Measurements from ENCODE around the gene GMPR2. TPM values are rescaled to one million over a fixed set of nuclear protein-coding genes. Genes with fewer than 3 reads are reported as not detected.

GMPR2 gene
- total and polyA plus RNA-seq, 2 of the 13 experiments (the other 11 are each of a cell fraction or from before 2014, with no cell fraction given): 210 to 273 TPM

DNA sequence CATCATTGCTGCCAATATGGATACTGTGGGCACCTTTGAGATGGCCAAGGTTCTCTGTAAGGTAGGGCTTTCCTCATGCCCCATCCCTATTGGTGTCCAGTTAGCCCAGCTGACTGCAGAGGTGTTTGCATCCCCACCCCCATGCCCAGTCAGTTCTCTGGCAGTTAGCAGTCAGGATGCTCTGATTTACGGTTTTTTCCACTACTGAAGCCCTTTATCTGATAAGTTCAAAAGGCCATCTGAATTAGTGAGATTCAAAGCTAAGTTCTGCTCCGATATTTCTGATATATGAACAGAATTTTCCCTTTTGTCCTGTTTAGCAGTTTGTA lies 773 bp downstream of the GMPR2 start (continued):
- TF ChIP-seq, protein P1, sequence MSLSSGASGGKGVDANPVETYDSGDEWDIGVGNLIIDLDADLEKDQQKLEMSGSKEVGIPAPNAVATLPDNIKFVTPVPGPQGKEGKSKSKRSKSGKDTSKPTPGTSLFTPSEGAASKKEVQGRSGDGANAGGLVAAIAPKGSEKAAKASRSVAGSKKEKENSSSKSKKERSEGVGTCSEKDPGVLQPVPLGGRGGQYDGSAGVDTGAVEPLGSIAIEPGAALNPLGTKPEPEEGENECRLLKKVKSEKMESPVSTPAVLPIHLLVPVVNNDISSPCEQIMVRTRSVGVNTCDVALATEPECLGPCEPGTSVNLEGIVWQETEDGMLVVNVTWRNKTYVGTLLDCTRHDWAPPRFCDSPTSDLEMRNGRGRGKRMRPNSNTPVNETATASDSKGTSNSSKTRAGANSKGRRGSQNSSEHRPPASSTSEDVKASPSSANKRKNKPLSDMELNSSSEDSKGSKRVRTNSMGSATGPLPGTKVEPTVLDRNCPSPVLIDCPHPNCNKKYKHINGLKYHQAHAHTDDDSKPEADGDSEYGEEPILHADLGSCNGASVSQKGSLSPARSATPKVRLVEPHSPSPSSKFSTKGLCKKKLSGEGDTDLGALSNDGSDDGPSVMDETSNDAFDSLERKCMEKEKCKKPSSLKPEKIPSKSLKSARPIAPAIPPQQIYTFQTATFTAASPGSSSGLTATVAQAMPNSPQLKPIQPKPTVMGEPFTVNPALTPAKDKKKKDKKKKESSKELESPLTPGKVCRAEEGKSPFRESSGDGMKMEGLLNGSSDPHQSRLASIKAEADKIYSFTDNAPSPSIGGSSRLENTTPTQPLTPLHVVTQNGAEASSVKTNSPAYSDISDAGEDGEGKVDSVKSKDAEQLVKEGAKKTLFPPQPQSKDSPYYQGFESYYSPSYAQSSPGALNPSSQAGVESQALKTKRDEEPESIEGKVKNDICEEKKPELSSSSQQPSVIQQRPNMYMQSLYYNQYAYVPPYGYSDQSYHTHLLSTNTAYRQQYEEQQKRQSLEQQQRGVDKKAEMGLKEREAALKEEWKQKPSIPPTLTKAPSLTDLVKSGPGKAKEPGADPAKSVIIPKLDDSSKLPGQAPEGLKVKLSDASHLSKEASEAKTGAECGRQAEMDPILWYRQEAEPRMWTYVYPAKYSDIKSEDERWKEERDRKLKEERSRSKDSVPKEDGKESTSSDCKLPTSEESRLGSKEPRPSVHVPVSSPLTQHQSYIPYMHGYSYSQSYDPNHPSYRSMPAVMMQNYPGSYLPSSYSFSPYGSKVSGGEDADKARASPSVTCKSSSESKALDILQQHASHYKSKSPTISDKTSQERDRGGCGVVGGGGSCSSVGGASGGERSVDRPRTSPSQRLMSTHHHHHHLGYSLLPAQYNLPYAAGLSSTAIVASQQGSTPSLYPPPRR (CRISPR knock-in tag; IDR thresholded peaks at IDR 0.05; ENCODE audit: borderline replicate concordance): no peak
- no peak; the same call in 1 of the 2 replicates for TF ChIP-seq ZNF432 (CRISPR knock-in tag; IDR thresholded peaks at IDR 0.05; ENCODE audit: borderline replicate concordance)
- 0 out of 2 replicates have a peak, but pooled peaks have one; percentile 52 for TF ChIP-seq ZNF615 (CRISPR knock-in tag; IDR thresholded peaks at IDR 0.05; ENCODE audit: borderline replicate concordance)
- peak; percentile 40; the same call in 1 of the 2 replicates for TF ChIP-seq HNF4G (IDR thresholded peaks at IDR 0.05; ENCODE audit: borderline replicate concordance, low read depth, low read length)
- no peak for TF ChIP-seq HNF4G (CRISPR knock-in tag; IDR thresholded peaks at IDR 0.05; ENCODE audit: borderline replicate concordance, low read depth)
- TF ChIP-seq NBN (conservative IDR thresholded peaks at IDR 0.05): no peak
- TF ChIP-seq NFYC (CRISPR knock-in tag; IDR thresholded peaks at IDR 0.05): peak; percentile 33; the same call in 1 of the 2 replicates
- TF ChIP-seq GTF3A (CRISPR knock-in tag; conservative IDR thresholded peaks at IDR 0.05): no peak
- TF ChIP-seq, protein P2, sequence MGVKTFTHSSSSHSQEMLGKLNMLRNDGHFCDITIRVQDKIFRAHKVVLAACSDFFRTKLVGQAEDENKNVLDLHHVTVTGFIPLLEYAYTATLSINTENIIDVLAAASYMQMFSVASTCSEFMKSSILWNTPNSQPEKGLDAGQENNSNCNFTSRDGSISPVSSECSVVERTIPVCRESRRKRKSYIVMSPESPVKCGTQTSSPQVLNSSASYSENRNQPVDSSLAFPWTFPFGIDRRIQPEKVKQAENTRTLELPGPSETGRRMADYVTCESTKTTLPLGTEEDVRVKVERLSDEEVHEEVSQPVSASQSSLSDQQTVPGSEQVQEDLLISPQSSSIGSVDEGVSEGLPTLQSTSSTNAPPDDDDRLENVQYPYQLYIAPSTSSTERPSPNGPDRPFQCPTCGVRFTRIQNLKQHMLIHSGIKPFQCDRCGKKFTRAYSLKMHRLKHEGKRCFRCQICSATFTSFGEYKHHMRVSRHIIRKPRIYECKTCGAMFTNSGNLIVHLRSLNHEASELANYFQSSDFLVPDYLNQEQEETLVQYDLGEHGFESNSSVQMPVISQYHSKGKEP (CRISPR knock-in tag; IDR thresholded peaks at IDR 0.05): no peak
- TF ChIP-seq SSRP1 (CRISPR knock-in tag; IDR thresholded peaks at IDR 0.05): no peak
- 0 out of 2 replicates have a peak, but pooled peaks have one; percentile 52 for TF ChIP-seq NAIF1 (CRISPR knock-in tag; IDR thresholded peaks at IDR 0.05; ENCODE audit: borderline replicate concordance)
- TF ChIP-seq, protein P3, sequence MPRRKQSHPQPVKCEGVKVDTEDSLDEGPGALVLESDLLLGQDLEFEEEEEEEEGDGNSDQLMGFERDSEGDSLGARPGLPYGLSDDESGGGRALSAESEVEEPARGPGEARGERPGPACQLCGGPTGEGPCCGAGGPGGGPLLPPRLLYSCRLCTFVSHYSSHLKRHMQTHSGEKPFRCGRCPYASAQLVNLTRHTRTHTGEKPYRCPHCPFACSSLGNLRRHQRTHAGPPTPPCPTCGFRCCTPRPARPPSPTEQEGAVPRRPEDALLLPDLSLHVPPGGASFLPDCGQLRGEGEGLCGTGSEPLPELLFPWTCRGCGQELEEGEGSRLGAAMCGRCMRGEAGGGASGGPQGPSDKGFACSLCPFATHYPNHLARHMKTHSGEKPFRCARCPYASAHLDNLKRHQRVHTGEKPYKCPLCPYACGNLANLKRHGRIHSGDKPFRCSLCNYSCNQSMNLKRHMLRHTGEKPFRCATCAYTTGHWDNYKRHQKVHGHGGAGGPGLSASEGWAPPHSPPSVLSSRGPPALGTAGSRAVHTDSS (CRISPR knock-in tag; conservative IDR thresholded peaks at IDR 0.05): no peak
- TF ChIP-seq, protein P4, sequence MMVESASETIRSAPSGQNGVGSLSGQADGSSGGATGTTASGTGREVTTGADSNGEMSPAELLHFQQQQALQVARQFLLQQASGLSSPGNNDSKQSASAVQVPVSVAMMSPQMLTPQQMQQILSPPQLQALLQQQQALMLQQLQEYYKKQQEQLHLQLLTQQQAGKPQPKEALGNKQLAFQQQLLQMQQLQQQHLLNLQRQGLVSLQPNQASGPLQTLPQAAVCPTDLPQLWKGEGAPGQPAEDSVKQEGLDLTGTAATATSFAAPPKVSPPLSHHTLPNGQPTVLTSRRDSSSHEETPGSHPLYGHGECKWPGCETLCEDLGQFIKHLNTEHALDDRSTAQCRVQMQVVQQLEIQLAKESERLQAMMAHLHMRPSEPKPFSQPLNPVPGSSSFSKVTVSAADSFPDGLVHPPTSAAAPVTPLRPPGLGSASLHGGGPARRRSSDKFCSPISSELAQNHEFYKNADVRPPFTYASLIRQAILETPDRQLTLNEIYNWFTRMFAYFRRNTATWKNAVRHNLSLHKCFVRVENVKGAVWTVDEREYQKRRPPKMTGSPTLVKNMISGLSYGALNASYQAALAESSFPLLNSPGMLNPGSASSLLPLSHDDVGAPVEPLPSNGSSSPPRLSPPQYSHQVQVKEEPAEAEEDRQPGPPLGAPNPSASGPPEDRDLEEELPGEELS (CRISPR knock-in tag; IDR thresholded peaks at IDR 0.05): no peak
- TF ChIP-seq CENPX (CRISPR knock-in tag; IDR thresholded peaks at IDR 0.05): no peak
- TF ChIP-seq, protein P5, sequence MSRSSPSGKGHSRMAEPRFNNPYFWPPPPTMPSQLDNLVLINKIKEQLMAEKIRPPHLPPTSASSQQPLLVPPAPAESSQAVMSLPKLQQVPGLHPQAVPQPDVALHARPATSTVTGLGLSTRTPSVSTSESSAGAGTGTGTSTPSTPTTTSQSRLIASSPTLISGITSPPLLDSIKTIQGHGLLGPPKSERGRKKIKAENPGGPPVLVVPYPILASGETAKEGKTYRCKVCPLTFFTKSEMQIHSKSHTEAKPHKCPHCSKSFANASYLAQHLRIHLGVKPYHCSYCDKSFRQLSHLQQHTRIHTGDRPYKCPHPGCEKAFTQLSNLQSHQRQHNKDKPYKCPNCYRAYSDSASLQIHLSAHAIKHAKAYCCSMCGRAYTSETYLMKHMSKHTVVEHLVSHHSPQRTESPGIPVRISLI (CRISPR knock-in tag; IDR thresholded peaks at IDR 0.05; ENCODE audit: borderline replicate concordance): no peak
- no peak for TF ChIP-seq ZNF354B (CRISPR knock-in tag; IDR thresholded peaks at IDR 0.05)
- TF ChIP-seq GLI4 (CRISPR knock-in tag; IDR thresholded peaks at IDR 0.05; ENCODE audit: borderline replicate concordance): no peak
- no peak for TF ChIP-seq ZNF33B (CRISPR knock-in tag; IDR thresholded peaks at IDR 0.05)
- no peak for TF ChIP-seq KAT7 (CRISPR knock-in tag; IDR thresholded peaks at IDR 0.05; ENCODE audit: borderline replicate concordance)
- 0 out of 2 replicates have a peak, but pooled peaks have one; percentile 12 for TF ChIP-seq ZBTB21 (CRISPR knock-in tag; IDR thresholded peaks at IDR 0.05)
